Trophoblast cell (in vitro differentiated cells and primary cell): ENCODE data around the gene INPP5D.

Source experiments
- DNase-seq, 2 donors: peaks; one replicate each; pipeline ENCODE4 v3.0.0-alpha.2; 2016
- H2AFZ ChIP-seq: 2 replicates; pipeline ENCODE4 v1.6.1; 2013; ENCODE audit warnings: low read length, moderate library complexity, mild to moderate bottlenecking; ENCODE audit not compliant: insufficient read depth, poor library complexity
- H2AK5ac ChIP-seq: 2 replicates; pipeline ENCODE4 v1.6.1; 2013; ENCODE audit warnings: mild to moderate bottlenecking, low read length
- H2BK120ac ChIP-seq: 2 replicates; pipeline ENCODE4 v1.6.1; 2013; ENCODE audit warnings: low read length, mild to moderate bottlenecking, moderate library complexity; ENCODE audit not compliant: insufficient read depth, poor library complexity
- H2BK12ac ChIP-seq: 2 replicates; pipeline ENCODE4 v1.6.1; 2013; ENCODE audit warnings: mild to moderate bottlenecking, low read length, moderate library complexity
- H2BK5ac ChIP-seq: 2 replicates; pipeline ENCODE4 v1.6.1; 2013; ENCODE audit warnings: low read length, low read depth, moderate library complexity, mild to moderate bottlenecking; ENCODE audit not compliant: poor library complexity
- H3K14ac ChIP-seq: 2 replicates; pipeline ENCODE4 v1.6.1; 2013; ENCODE audit warnings: mild to moderate bottlenecking, low read length
- H3K18ac ChIP-seq: 2 replicates; pipeline ENCODE4 v1.6.1; 2013; ENCODE audit warnings: mild to moderate bottlenecking, low read length
- H3K23ac ChIP-seq: 2 replicates; pipeline ENCODE4 v1.6.1; 2013; ENCODE audit warnings: low read length
- H3K27ac ChIP-seq: 2 replicates; pipeline ENCODE4 v1.5.1; 2013; ENCODE audit warnings: low read depth, mild to moderate bottlenecking, inconsistent platforms, low read length, moderate library complexity
- H3K27me3 ChIP-seq: 2 replicates; pipeline ENCODE4 v1.6.1; 2013; ENCODE audit warnings: inconsistent platforms, mild to moderate bottlenecking, low read length, moderate library complexity; ENCODE audit not compliant: insufficient read depth
- H3K36me3 ChIP-seq, 2 experiments: 1 replicate in 1 of 2; 2 replicates in 1 of 2; pipeline ENCODE4 v1.6.1; 2013; ENCODE audit warnings: low read length in 2 of 2, mild to moderate bottlenecking in 2 of 2, moderate library complexity in 1 of 2; ENCODE audit not compliant: insufficient read depth in 2 of 2, control insufficient read depth in 1 of 2
- H3K4ac ChIP-seq: 2 replicates; pipeline ENCODE4 v1.6.1; 2013; ENCODE audit warnings: low read depth, mild to moderate bottlenecking, low read length, moderate library complexity
- H3K4me1 ChIP-seq, 2 experiments: 1 replicate in 1 of 2; 2 replicates in 1 of 2; pipeline ENCODE4 v1.6.1; 2013; ENCODE audit warnings: low read length in 2 of 2, mild to moderate bottlenecking in 2 of 2, moderate library complexity in 1 of 2; ENCODE audit not compliant: insufficient read depth in 2 of 2, control insufficient read depth in 1 of 2
- H3K4me2 ChIP-seq: 2 replicates; pipeline ENCODE4 v1.6.1; 2013; ENCODE audit warnings: inconsistent platforms, mild to moderate bottlenecking, low read length, moderate library complexity
- H3K4me3 ChIP-seq: 2 replicates; pipeline ENCODE4 v1.5.1; 2013; ENCODE audit warnings: mild to moderate bottlenecking, low read depth, low read length, inconsistent platforms
- H3K79me1 ChIP-seq: one replicate; pipeline ENCODE4 v1.6.1; 2013; ENCODE audit warnings: low read length
- H3K79me2 ChIP-seq: 2 replicates; pipeline ENCODE4 v1.6.1; 2013; ENCODE audit warnings: low read length, mild to moderate bottlenecking; ENCODE audit not compliant: control insufficient read depth, insufficient read depth, poor library complexity
- H3K9ac ChIP-seq: 2 replicates; pipeline ENCODE4 v1.6.1; 2013; ENCODE audit warnings: mild to moderate bottlenecking, low read length
- H3K9me3 ChIP-seq: 2 replicates; pipeline ENCODE4 v1.6.1; 2013; ENCODE audit warnings: low read depth, mild to moderate bottlenecking, control low read depth, inconsistent platforms, low read length; ENCODE audit not compliant: insufficient read depth
- H4K12ac ChIP-seq: 2 replicates; pipeline ENCODE4 v1.6.1; 2013; ENCODE audit warnings: low read depth, mild to moderate bottlenecking, low read length, moderate library complexity
- H4K8ac ChIP-seq: 2 replicates; pipeline ENCODE4 v1.6.1; 2013; ENCODE audit warnings: low read depth, mild to moderate bottlenecking, low read length, moderate library complexity
- H4K91ac ChIP-seq: one replicate; pipeline ENCODE4 v1.6.1; 2013; ENCODE audit warnings: low read depth, mild to moderate bottlenecking, low read length, moderate library complexity
- WGBS: extraction: QIAGEN DNeasy Blood & Tissue Kit; methylation state at CpG from one replicate; pipeline ENCODE4 v1.1.7; 2013; ENCODE audit warnings: missing lambda C conversion rate; ENCODE audit not compliant: insufficient read length, insufficient coverage; ENCODE audit errors: extremely low coverage; 5-methylcytosine and 5-hydroxymethylcytosine counted together

The INPP5D gene

GRCh38 chr2:233213011-233213410, 152.9 kb downstream of the INPP5D start:
- no peak overlapping the region for H3K4me2 ChIP-seq
- no peak overlapping the region for H2AK5ac ChIP-seq
- no peak overlapping the region for H2BK5ac ChIP-seq
- no peak overlapping the region for H3K27ac ChIP-seq
- no peaks in the 10 kb centered on the region for H3K79me2 ChIP-seq
- no peak overlapping the region for H2BK120ac ChIP-seq
- no peak overlapping the region for H3K18ac ChIP-seq
- H2AFZ ChIP-seq = no peak overlapping the region
- no peaks in the 10 kb centered on the region for H3K79me1 ChIP-seq
- H3K4ac ChIP-seq = no peak overlapping the region
- no peak overlapping the region for H4K8ac ChIP-seq
- no peak overlapping the region for H4K91ac ChIP-seq
- no peak overlapping the region for H3K23ac ChIP-seq
- H3K9ac ChIP-seq = no peak overlapping the region
- H3K36me3 ChIP-seq = no peaks in the 10 kb centered on the region
- H3K4me1 ChIP-seq = peaks cover 10% of the 10 kb centered on the region in 2 experiments
- H3K4me3 ChIP-seq = no peak overlapping the region
- no peak for DNase-seq
- no peaks in the 10 kb centered on the region for H3K9me3 ChIP-seq
- H4K12ac ChIP-seq = no peak overlapping the region
- H3K27me3 ChIP-seq = no peaks in the 10 kb centered on the region
- WGBS = no CpG with 5 or more reads among the region's 15 CpGs
- no peak overlapping the region for H3K14ac ChIP-seq
- no peak overlapping the region for H2BK12ac ChIP-seq

- no peak for DNase-seq
- Histone ChIP-seq H3K4me2 (no peak overlapping the region), H3K9me3 (no peaks in the 10 kb centered on the region), H3K79me2 (no peaks in the 10 kb centered on the region), H2AFZ (no peak overlapping the region), H4K12ac (no peak overlapping the region), H2AK5ac (no peak overlapping the region), H3K18ac (no peak overlapping the region), H2BK120ac (no peak overlapping the region), H3K27me3 (no peaks in the 10 kb centered on the region), H3K4me1 (peaks cover 2 to 3% of the 10 kb centered on the region in 2 experiments), H3K36me3 (no peaks in the 10 kb centered on the region), H3K79me1 (no peaks in the 10 kb centered on the region), H4K91ac (no peak overlapping the region), H3K4ac (no peak overlapping the region), H3K27ac (no peak overlapping the region), H2BK12ac (no peak overlapping the region), H3K9ac (no peak overlapping the region), H3K4me3 (no peak overlapping the region), H3K23ac (no peak overlapping the region), H3K14ac (no peak overlapping the region), H4K8ac (no peak overlapping the region), H2BK5ac (no peak overlapping the region)
- WGBS = no CpG with 5 or more reads among the region's 6 CpGs
These were observed 153.8 kb downstream of the INPP5D start for GRCh38 chr2:233213975-233214374.

GRCh38 chr2:233217892-233218377, 157.8 kb downstream of the INPP5D start:
- Histone ChIP-seq H3K4ac (no peak overlapping the region), H2BK120ac (no peak overlapping the region), H2AK5ac (no peak overlapping the region), H2BK5ac (no peak overlapping the region), H3K27me3 (no peaks in the 10 kb centered on the region), H2BK12ac (no peak overlapping the region), H3K27ac (no peak overlapping the region), H3K4me2 (no peak overlapping the region), H4K12ac (no peak overlapping the region), H3K14ac (no peak overlapping the region), H3K4me3 (no peak overlapping the region), H3K36me3 (no peaks in the 10 kb centered on the region), H2AFZ (no peak overlapping the region), H4K8ac (no peak overlapping the region), H3K9me3 (no peaks in the 10 kb centered on the region), H3K79me1 (no peaks in the 10 kb centered on the region), H3K4me1 (no peaks in the 10 kb centered on the region), H3K18ac (no peak overlapping the region), H3K79me2 (no peaks in the 10 kb centered on the region), H3K9ac (no peak overlapping the region), H3K23ac (no peak overlapping the region), H4K91ac (no peak overlapping the region)
- no peak for DNase-seq
- no CpG with 5 or more reads among the region's 8 CpGs for WGBS

GRCh38 chr2:233218836-233219235, 158.7 kb downstream of the INPP5D start:
- Histone ChIP-seq H2AK5ac (no peak overlapping the region), H3K18ac (no peak overlapping the region), H4K91ac (no peak overlapping the region), H3K23ac (no peak overlapping the region), H2BK120ac (no peak overlapping the region), H3K9me3 (no peaks in the 10 kb centered on the region), H3K79me2 (no peaks in the 10 kb centered on the region), H2BK5ac (no peak overlapping the region), H4K12ac (no peak overlapping the region), H3K14ac (no peak overlapping the region), H3K4ac (no peak overlapping the region), H3K9ac (no peak overlapping the region), H2BK12ac (no peak overlapping the region), H3K4me1 (no peaks in the 10 kb centered on the region), H3K4me3 (no peak overlapping the region), H2AFZ (no peak overlapping the region), H3K36me3 (no peaks in the 10 kb centered on the region), H3K27me3 (no peaks in the 10 kb centered on the region), H3K79me1 (no peaks in the 10 kb centered on the region), H3K4me2 (no peak overlapping the region), H3K27ac (no peak overlapping the region), H4K8ac (no peak overlapping the region)
- no CpG with 5 or more reads among the region's 6 CpGs for WGBS
- DNase-seq = no peak
